ENCODE results near the gene BSDC1. TPM values are rescaled to one million over a fixed set of nuclear protein-coding genes. Genes with fewer than 3 reads are reported as not detected.
A peak's percentile ranks its signal among the peaks of the same experiment; 100 is the strongest.

The BSDC1 gene
- total and polyA plus RNA-seq, 2 of the 13 experiments (the other 11 are each of a cell fraction or from before 2014, with no cell fraction given) = 40.3 to 64.2 TPM

- TF ChIP-seq PAXIP1 (CRISPR knock-in tag; conservative IDR thresholded peaks at IDR 0.05) (no peak), PITX1 (CRISPR knock-in tag; IDR thresholded peaks at IDR 0.05) (no peak), DR1 (CRISPR knock-in tag; IDR thresholded peaks at IDR 0.05) (no peak), BRCA1 (CRISPR knock-in tag; IDR thresholded peaks at IDR 0.05) (no peak), SAP130 (CRISPR knock-in tag; IDR thresholded peaks at IDR 0.05; ENCODE audit: low read depth) (peak; percentile 65), ZNF33A (CRISPR knock-in tag; IDR thresholded peaks at IDR 0.05; ENCODE audit: borderline replicate concordance) (no peak), GRHL1 (CRISPR knock-in tag; conservative IDR thresholded peaks at IDR 0.05) (no peak), ZNF160 (CRISPR knock-in tag; IDR thresholded peaks at IDR 0.05) (0 out of 2 replicates have a peak, but pooled peaks have one; percentile 38), ZNF280B (CRISPR knock-in tag; IDR thresholded peaks at IDR 0.05; ENCODE audit: borderline replicate concordance) (no peak), CBFB (CRISPR knock-in tag; IDR thresholded peaks at IDR 0.05) (0 out of 2 replicates have a peak, but pooled peaks have one; percentile 55), ZNF543 (CRISPR knock-in tag; IDR thresholded peaks at IDR 0.05) (no peak), ARID4A (CRISPR knock-in tag; IDR thresholded peaks at IDR 0.05; ENCODE audit: borderline replicate concordance) (peak; percentile 49), CTCF (CRISPR knock-in tag; IDR thresholded peaks at IDR 0.05) (peak; percentile 80)
Observed at GRCh38 chr1:32334864-32335534, 59.2 kb downstream of the BSDC1 start (continued).

Data from HepG2 (cell line).